CD4-positive, alpha-beta T cell treated with Interleukin-4 for 1 hour (primary cell): ENCODE measurements around the gene SYPL1.
"Not testable (repeated sequence)": the region's sequence is repeated elsewhere in the genome, so short reads cannot be mapped to it uniquely, and the experiment has no call there.

ENCODE experiments used
- DNase-seq, 2 donors: peaks; one replicate each; pipeline ENCODE4 v3.0.0-alpha.2; 2020 to 2022

The SYPL1 gene

GRCh38 chr7:106112118-106112971 lies at the start of gene SYPL1:
SYPL1 (minus strand) TSS chr7:106112312; CDS start chr7:106112208, 104 bp downstream.
- peak; percentile 94 to 96 for DNase-seq

GRCh38 chr7:106155027-106155426 lies 42.9 kb upstream of the SYPL1 start:
- no peak for DNase-seq

DNA sequence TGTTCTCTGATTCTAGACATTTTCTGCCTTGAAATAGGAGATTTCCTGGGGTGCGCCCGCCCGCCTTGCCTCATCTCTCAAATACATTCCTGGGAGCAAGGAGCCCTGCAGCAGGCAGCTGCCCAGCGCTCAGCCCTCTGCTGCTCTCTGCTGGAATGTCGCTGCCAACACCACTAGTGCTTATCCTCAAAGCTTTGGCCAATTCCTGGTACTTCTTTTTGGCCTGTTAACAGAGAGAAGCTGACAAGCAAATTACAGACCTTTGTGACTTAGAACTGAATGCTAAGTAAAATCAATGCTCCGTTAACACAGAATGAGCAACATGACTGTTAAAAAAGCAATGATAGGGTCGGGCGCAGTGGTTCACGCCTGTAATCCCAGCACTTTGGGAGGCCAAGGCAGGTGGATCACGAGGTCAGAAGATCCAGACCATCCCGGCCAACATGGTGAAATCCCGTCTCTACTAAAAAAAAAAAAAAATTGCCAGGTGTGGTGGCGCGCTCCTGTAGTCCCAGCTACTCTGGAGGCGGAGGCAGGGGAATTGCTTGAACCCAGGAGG lies 41.9 kb upstream of the SYPL1 start:
- peak; percentile 74 to 77 for DNase-seq

- DNase-seq = no peak
Observed at GRCh38 chr7:106152313-106152665, 40.2 kb upstream of the SYPL1 start.

DNA sequence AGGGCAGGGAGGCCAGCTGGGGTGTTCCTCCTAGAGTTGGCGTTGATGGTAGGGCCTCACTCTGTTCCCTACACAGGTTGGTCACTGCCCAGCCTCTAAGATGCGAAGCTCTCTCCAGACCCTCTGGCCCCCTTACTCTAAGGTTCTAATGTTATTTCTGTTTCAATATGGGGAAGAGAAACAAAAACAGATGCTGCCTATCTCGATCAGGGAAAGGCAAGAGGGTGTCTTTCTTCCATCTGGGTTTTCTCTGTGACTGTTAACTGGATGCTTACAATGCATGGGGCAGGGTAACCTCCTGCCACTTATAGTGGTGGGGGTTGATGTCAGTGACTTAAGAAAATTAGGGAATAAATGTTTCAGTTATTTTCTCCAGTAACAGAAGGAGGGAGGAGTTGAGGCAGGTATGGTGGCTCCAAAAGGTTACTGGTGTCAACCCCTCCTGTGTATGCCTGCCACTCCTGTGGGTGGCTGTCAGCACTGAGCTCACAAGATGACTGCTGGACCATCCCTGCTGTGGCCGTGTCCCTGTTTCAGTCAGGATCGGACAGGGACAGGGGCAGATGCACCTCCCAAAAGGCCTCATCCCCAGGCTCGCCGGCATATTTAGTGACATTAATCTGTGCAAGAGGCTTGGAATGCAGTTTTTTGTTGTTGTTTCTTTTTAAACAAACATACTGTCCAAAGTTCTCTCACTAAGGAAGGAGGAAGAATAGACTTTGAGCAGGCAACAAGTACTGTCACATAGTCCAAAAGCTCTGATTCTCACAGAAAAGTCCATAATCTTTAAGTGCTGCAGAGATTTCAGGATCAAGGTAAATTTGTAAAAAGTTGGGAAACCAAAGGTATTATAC lies 39.6 kb upstream of the SYPL1 start:
- DNase-seq = no peak

- no peak for DNase-seq
Observed at GRCh38 chr7:106143711-106144337, 31.7 kb upstream of the SYPL1 start.

GRCh38 chr7:106142136-106142535 lies 30.0 kb upstream of the SYPL1 start:
- DNase-seq = no peak

DNA sequence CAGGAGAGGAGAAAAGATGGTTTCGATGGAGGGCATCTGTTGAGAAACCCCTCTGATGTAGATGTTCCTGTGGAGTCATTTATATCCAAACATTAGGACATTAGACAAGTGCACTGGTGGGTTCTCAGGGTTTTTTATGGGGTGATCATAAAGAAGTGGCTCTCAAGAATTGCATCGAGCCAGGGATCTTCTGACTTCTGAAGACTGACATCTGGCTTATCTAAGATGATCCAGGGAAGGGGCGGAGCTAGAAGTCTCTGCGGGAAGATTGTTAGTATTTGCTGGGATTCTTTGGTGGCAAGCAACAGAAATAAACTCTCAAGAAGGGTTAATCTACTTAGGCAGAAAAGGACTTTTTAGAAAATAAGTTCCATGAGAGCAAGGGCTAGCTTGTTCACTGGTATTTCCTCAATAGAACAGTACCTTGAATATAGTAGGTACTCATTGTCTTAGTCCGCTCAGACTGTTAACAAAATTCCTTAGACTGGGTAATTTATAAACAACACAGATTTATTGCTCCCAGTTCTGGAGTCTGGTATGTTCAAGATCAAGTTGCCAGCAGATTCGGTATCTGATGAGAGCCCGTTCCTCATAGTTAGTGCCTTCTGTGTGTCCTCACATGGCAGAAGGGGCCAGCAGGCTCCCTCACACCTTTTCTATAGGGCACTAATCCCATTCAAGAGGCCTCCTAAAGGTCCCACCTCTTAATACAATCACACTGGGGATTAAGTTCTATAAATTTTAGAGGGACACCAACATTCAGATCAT lies 28.5 kb upstream of the SYPL1 start:
- DNase-seq = no peak

DNA sequence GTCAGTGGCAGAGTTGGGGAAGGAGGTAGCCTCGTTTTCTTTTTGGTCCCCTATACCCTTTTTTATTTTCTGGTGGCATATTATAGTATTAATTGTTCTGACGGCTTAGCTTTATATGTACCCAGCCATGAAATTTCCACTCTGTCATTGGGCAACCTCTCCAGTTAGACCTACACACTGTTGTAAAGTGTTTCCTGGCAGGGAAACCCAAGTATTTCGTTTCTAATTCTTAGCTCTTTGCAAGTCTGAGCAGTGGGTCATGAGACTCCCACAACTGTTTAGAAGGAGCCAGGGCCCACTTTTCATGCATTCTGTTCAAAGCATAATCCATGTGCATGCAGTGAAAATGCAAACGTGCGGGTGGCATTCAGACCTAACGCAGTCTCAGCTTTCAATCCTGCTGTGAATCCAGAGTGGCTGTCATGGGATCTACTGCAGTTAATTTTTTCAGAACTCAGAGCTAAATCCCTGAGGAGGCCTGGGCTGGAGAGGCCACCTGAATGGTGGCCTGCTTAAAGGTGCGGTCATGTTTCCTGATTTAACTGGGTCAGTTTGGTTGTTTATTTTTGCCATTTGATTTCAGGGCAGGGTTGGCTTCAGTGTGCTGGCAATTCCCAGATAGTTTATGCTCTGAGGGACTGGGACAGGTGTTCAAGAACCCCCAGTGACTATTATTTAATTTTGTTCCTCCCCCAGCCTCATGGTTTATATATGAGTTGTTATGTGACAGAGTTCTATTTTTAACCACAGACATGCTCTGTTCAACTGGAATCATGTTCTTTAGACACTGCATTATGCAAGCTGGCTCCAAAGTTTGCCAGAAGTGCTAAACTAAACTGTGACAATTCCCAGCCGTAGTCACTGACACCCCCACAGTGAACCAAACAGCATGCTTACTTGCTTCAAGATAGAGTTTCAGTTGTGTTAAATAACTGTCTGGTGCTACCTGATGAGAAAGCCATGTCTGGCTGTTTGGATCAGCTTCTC lies 27.4 kb upstream of the SYPL1 start:
- no peak for DNase-seq

DNA sequence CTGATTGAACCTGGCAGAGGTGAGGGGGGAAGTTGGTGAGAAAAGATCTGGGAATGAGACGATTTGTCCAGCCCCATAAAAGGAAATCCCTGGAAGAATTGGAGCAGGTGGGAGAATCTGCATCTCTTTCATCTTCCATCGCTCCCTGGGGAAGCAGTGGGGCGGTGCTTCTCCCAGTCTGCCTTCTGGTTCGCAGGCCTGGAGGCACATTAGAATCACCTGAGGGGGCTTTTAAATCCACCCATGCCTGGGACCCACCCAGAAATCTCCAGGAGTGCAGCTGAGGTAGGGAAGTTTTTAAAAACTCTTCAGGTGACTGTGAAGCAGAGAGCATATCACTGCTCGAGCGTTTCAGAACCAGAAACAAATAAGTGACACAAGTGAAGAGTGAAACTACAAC lies 26.7 kb upstream of the SYPL1 start:
- DNase-seq = no peak

DNA sequence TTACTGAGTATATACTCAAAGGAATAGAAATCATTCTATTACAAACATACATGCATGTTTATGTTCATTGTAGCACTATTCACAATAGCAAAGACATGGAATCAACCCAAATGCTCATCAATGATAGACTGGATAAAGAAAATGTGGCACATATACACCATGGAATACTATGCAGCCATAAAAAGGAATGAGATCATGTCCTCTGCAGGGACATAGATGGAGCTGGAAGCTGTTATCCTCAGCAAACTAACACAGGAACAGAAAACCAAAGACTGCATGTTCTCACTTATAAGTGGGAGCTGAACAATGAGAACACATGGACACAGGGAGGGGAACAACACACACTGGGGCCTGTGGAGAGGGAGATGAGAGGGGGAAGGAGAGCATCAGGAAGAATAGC lies 26.1 kb upstream of the SYPL1 start:
- DNase-seq = not testable (repeated sequence)

- DNase-seq = no peak
Observed at GRCh38 chr7:106134241-106134640, 22.1 kb upstream of the SYPL1 start.

- DNase-seq = no peak
Observed at GRCh38 chr7:106129291-106129690, 17.2 kb upstream of the SYPL1 start.

- DNase-seq = no peak
Observed at GRCh38 chr7:106128836-106129235, 16.7 kb upstream of the SYPL1 start.

DNA sequence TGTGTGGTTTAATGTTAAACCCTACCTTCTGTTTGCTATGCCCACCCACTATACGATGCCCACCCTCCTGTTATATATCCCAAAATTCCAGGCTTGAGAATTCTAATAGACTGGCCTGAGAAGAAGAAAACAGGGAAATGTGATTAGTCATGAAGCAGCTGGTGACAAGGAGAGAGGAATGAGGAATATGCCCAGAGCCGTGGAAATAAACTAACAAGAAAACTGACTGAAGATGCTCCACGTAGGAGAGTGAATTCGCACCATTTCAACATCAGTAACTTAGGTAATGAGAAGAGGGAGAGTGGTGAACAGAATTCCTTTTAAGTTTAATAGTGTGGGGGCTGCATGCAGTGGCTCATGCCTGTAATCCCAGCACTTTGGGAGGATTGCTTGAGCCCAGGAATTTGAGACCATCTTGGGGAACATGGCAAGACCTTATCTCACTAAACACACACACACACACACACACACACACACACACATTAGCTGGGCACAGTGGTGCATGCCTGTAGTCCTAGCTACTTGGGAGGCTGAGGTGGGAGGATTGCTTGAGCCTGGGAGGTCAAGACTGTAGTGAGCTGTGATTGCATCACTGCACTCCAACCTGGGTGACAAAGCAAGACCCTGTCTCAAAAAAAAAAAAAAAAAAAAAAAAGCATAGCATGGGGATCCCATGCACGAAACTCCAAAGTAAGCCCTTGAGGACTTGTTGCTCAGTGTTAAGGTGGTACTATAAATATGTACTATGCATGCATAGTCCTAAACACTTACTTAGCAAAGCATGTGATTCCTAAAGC lies 16.1 kb upstream of the SYPL1 start:
- DNase-seq = no peak

DNA sequence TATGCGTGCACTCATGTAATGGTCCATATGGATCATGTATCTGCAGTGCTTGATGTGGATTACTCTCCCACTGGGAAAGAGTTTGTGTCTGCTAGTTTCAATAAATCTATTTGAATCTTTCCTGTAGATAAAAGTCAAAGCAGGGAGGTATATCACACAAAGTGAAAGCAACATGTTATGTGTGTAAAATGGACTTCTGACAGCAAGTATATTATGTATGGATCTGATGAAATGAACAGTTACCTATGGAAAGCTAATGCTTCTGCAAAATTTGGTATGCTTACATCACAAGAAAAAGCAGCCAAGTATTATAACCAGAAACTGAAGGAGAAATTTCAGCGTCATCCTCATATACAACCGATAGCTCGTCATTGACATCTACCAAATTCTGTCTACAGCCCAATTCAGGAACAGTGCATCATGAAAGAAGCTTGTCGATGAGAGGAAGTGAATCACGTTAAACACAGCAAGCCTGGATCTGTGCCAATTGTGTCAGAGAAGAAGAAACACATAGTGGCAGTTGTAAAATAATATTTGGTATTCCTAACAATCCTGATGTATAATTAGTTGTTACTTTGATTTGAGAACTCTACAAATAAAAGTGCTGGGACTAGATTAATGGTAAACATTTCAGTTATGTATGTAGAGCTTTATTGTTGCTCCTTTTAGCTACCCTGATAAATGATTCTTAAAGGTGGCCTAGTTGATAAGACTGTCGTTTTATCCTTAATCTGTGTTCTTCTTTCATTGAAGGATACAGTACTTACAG lies 14.2 kb upstream of the SYPL1 start:
- DNase-seq = peak; percentile 46 to 53

- no peak for DNase-seq
Observed at GRCh38 chr7:106125417-106125816, 13.3 kb upstream of the SYPL1 start.

GRCh38 chr7:106124186-106124585 lies 12.1 kb upstream of the SYPL1 start:
- no peak for DNase-seq

- no peak for DNase-seq
Observed at GRCh38 chr7:106122713-106123112, 10.6 kb upstream of the SYPL1 start.
